GM19193 (cell line): ENCODE measurements around the gene GRAP.

ENCODE experiments used
- POLR2A ChIP-seq: IDR thresholded peaks from 4 replicates; pipeline ENCODE4 v1.6.1; 2011; ENCODE audit not compliant: insufficient read depth, insufficient read length; ENCODE audit errors: extremely low read depth

The GRAP gene

GRCh38 chr17:18988546-18989173 lies 58.1 kb downstream of the GRAP start:
- TF ChIP-seq POLR2A = no peak

GRCh38 chr17:18987862-18988545 lies 58.8 kb downstream of the GRAP start:
- TF ChIP-seq POLR2A = no peak

- no peak for TF ChIP-seq POLR2A
Measured at GRCh38 chr17:18987230-18987610, 59.5 kb downstream of the GRAP start.

- TF ChIP-seq POLR2A = no peak
Measured at GRCh38 chr17:18986541-18987229, 60.1 kb downstream of the GRAP start.

- no peak for TF ChIP-seq POLR2A
Measured at GRCh38 chr17:18985475-18985874, 61.3 kb downstream of the GRAP start.

GRCh38 chr17:18984273-18985114 lies 62.3 kb downstream of the GRAP start:
- TF ChIP-seq POLR2A = no peak

- TF ChIP-seq POLR2A = no peak
Measured at GRCh38 chr17:18981642-18982424, 64.9 kb downstream of the GRAP start.

- no peak for TF ChIP-seq POLR2A
Measured at GRCh38 chr17:18981335-18981641, 65.5 kb downstream of the GRAP start.

- no peak for TF ChIP-seq POLR2A
Measured at GRCh38 chr17:18980682-18981334, 65.9 kb downstream of the GRAP start.

- TF ChIP-seq POLR2A = no peak
Measured at GRCh38 chr17:18978655-18979054, 68.1 kb downstream of the GRAP start.

- TF ChIP-seq POLR2A = no peak
Measured at GRCh38 chr17:18978050-18978449, 68.7 kb downstream of the GRAP start.

- no peak for TF ChIP-seq POLR2A
Measured at GRCh38 chr17:18977646-18978045, 69.1 kb downstream of the GRAP start.

- TF ChIP-seq POLR2A = no peak
Measured at GRCh38 chr17:18977021-18977420, 69.7 kb downstream of the GRAP start.

- no peak for TF ChIP-seq POLR2A
Measured at GRCh38 chr17:18976201-18976600, 70.6 kb downstream of the GRAP start.
